HK-2 (cell line): ENCODE data around the gene TM9SF3.
"Not testable (repeated sequence)": the region's sequence is repeated elsewhere in the genome, so short reads cannot be mapped to it uniquely, and the experiment has no call there.

Experiments
- DNase-seq: peaks from one replicate; pipeline ENCODE4 v3.0.0-alpha.2; 2018; ENCODE audit not compliant: unreplicated experiment

TM9SF3 gene

DNA sequence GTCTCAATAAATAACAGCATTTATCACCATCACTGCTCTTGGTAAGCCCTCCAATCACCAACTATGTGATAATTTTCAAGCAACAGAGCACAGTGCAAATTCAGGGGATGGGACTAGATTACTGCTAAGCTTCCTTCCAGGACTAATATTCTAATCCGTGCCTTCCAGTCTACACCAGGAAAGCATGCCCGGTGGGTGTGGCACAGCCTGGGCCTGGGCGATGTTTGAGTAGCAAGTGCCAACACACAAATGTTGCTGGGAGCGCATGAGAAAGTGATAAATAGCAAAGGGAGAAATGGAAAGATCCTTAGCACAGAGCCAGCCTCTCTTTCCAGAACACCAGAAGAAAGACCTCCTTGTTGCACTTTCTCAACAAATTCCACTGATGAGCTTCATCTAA is 13.5 kb upstream of the TM9SF3 start:
- no peak for DNase-seq

DNA sequence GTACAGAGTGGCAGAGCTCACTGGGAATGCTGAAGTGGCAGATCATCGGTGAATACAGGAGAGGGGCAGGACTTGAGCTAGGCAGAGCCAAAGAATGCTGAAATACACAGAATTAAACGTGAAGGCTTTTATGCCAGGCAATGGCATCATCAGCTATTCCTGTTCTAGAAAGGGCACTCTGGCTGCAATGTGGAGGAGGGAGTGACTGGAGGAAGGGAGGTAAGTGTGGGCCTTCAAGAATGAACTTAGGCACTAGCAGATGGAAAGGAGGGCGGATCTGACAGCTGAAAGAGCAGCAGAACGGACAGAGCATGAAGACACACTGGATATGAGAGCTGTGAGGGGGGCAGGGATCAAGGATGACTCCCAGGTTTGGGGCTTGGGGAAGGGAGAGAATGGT is 12.0 kb upstream of the TM9SF3 start:
- DNase-seq = no peak

DNA sequence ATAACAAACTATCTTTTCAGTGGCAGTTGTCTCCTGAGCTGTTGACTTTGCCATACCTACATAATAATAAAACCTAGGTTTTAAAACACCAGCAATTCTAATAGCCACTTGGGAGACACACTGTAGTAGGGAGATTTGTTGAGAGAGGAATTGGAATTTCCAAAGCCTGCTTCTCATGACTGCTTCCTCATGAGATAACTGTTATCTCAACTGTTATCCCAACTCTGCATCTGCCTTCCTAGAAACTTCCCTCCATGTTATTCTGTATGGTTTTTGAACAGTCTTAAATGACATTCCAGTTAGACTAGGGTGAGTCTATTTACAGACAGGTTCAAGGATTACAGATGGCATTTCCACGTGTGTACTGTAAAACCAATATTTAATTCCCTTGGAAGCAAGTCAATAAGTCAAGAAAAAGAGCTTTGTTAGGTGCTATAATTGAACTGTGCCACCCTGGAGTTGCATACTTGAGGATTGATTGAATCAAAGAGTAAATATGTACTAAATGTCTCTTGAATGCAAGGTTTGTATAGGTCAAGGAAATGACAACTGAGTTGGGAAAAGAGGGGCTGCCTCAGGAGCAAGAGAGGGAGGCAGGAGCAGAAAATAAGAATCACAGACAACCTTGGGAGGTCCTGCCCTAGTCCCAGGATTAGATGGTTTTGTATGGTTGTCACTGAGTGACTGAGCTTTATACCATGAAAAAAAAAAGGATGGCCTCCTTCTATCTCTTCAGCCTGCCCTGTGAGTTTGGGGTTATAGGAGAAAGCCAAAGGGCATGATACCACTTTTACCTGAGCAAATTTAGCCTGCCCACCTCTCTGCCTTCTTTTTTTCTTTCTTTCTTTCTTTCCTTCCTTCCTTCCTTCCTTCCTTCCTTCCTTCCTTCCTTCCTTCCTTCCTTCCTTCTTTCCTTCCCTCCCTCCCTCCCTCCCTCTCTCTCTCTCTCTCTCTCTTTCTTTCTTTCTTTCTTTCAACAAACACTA is 9.9 kb upstream of the TM9SF3 start:
- no peak for DNase-seq

DNA sequence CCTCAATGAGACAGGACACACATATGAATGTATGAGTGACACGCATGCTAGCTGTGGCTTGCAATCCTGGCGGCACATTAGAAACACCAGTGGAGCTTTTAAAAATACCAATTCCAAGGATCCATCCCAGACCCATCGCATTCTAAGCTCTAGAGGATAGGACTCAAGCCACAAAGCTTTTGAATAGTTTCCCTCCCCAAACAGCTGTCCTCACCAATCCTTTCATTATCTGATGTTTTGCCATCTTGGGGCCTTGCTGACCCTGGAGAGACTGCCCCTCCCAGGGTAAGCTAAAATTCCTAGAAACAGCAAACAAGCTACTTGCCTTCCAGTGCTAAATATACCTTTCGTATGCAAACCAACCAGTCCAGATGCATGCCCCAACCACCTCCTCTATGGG is 8.9 kb upstream of the TM9SF3 start:
- no peak for DNase-seq

DNA sequence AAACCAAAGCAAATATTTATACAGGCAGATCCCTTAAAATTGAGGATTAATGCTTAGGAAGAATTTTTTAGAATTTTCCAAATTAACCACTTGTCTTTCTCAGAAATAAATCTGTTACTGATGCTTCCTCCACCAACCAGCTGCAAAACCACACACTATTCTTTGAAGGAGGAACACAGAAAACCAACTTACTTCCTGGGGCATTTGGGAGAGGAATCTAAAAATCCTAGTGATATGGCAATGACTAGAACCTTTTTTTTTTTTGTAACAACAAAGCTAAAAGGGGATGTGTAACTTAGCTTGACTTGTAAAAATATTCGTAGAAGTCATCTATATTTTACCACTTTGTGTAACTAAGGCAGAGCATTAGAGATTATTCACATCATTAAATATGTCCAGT is 5.1 kb upstream of the TM9SF3 start:
- no peak for DNase-seq

DNA sequence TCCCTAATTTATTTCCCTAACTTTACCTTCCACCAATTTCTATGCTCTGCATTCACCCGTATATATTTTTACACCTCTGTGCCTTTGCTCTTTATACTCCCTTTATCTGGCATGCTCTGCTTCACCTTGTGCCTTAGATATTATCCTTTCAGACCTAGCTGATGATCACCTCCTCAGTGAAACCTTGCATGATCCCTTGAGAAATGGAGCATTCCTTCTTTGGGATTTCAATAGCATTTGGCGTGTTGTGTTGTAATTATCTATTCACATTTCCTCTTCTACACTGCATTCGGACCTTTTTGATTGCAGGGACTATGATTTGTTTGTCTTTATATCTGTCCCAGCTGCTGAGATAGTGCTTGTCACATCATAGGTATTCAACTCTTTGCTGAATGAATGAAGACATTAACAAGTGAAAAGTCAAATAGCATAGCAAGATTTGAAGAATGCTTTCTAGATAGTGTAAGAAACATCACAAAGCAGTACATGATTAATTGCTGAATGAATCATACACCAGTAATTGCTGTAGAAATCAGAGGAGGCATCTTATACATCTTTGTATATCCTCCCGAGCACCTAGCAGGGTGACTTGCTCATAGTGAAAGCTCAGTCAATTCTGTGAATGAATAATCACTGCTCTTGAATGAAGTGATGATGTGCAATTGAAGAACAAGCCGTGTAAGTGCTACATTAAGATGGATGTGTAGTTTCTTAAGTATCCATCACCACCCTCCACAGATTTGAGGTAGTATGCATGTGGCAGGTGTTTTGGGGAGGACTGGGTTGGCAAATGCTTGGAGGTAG is 2.0 kb upstream of the TM9SF3 start:
- DNase-seq = no peak

DNA sequence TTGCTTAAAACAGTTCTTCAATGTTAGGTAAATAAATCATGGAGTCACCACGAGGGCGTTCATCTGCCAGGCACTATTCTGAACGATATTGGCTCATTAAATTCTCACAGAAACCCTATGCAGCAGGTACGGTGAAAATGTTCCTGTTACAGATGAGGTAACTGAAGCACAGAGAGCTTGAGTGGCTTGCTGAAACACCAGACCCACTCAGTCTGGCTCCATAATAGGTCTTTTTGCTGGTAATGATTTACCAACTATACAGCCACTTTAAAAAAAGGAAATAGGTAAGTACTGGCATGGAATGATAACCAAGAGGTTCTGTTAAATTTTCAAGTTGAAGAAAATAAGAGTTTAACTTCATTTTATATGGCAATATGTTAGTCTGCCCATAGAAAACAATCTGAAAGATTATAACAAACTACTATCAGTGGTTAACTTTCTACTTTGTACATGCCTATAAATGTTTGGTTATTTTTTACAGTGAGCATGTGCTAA is 1.3 kb upstream of the TM9SF3 start:
- peak; percentile 20 for DNase-seq

DNA sequence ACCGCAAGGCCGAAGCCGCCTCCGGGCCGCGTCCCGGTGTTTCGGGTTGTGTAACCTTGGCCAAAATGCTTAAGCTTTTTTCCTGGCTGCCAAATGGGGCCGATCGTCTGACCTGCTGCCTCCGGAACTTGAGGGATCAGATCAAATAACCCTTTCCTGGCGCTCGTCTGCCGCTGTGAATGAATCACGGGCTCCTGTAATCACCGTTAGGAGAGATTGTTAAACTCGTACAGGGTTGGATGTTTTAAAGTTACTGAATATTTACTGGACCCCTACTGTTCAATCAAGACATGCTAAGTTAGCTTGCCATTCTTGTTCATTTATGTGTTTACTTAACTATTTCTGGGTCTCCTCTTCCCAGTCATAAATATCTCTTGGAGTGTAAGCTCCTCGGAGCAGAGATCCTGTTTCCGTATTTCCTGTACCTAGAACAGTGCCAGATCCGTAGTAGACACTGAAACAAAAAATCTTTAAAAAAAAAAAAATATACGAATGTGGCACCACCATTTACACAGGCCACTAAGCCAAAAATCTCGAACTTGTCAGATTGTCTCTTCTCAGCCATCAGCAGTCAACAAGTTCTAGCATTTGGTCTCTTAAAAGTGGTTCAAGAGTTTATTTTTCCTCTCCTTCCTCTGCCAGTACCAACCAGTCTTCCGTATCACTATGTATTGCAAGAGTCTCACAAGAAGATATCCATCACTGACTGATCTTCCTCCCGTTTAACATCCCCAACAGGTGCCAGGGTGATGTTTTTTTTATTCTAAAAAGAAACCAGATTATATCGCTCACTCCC is 650 bp upstream of the TM9SF3 start:
- peak; percentile 78 for DNase-seq

DNA sequence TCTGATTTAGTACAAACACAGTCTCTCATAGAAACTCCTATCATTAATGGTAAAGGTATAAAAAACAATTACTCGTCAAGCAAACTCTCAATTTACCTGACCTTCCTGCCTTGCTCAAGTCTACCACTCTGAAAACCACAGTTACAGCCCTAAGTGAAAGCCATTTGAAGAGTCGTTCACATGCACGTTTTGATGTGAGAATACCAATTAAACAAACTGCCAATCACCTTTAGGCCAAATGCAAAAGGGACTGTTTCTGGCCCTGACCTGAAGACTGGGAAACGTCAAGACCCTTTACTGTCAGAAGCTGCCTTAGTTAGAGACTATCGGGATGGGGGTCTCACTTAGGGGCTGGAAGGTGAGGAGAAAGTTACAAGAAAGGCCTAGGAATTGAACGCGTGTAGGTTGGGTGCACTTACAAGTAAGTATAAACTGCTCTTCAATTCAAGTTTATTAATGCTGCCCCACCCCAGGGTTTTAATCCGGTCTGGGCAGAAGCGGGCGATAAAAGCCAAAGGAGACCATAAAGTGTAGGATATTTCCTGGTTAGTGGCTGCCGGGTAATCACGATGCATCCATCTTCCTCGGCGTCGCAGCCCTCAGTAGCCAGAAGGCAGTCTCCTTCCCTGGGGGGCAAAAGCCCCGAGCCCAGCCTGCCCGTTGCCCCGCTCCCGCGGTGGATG is 935 bp downstream of the TM9SF3 start:
- no peak for DNase-seq

DNA sequence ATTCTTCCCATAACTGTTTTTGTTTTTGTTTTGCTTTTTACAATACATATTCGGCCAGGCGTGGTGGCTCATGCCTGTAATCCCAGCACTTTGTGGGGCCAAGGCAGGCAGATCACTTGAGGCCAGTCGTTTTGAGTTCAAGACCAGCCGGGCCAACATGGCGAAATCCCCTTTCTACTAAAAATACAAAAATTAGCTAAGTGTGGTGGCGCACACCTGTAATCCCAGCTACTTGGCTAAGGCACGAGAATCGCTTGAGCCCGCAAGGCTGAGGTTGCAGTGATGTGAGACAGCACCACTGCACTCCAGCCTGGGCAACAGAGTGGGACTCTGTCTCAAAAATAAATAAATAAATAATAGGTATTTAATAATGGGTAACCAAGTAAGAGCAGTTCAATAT is 2.3 kb downstream of the TM9SF3 start:
- no peak for DNase-seq

DNA sequence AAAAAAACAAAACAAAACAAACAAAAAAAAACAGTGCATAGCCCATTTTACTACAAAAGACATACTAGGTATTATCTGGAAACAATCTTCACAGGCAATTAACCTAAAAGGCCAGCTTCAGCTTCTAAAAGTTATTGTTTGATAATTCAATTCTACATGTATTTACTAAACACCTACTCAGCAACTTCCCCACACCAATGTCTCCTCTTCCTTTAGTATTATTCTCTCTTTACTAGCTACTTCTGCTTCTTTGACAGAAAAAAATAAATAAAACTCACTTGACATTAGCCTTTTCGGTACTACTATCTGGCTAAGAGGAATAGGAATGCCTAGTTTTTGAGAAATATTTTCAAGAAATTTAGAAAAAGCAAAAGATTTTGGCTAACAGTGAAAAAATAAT is 2.8 kb downstream of the TM9SF3 start:
- DNase-seq = no peak

DNA sequence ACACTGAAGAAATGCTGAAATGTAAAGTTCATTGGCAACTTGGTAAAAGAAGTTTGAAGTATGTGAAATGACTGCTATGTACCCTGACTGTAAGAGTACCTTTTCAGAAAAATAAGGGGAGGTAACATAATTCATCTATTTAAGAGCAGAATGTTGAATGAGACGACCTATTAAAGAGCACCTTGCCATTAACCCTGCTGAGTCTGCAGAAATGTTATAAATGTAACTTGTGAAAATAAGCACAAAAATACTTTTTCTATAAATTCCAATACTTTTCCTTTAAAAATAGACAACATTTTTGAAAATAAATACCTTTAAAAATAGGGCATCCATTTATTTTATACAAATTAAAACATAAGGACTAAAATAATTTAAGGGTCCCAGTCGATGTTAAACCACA is 7.7 kb downstream of the TM9SF3 start:
- no peak for DNase-seq

DNA sequence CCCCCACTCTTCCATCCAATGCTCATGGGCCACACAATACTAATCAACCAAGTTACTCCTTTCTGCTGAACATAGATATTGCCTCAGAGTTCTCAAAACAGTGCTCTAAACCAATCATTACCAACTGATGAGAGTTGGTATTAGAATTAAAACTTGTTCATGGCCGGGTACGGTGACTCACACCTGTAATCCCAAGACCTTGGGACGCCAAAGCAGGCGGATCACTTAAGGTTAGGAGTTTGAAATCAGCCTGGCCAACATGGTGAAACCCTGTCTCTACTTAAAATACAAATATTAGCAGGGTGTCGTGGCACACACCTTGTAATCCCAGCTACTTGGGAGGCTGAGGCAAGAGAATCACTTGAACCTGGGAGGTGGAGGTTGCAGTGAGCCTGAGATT is 8.2 kb downstream of the TM9SF3 start:
- DNase-seq = no peak

DNA sequence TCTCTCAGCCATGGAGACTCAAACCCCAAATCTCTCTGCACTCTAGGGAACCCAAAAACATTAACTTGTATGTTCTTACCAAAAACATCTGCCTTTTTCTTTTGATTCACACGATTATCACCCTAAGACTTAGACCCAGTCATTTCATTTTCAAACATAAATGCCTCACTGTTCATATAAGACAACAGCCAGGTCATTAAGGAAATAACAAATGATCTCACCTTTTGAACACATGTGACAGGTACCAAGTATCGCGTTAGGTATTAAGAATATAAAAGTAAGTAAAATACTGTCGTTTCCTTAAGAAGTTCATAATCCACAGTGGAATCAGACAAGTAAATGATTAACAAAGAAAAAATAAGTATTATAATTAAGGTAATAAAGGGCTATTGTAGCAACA is 8.8 kb downstream of the TM9SF3 start:
- no peak for DNase-seq

DNA sequence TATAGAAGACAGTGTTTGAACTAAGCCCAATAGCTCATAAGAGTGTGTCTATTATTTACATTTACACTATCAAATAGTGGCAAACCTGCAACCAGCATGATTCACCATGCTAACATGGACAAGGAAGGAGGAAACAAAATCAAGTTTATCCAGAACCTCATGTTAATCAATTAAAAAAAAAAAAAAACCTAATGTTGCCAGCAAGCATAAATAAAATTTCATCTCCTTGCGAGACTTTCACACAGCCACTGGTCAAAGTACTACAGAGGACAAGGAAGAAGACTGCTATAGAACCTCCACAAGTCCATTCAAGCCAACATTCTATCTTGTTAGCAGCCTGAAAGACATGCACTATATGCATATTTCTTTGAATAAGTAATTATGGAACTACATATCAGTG is 9.7 kb downstream of the TM9SF3 start:
- DNase-seq = no peak

DNA sequence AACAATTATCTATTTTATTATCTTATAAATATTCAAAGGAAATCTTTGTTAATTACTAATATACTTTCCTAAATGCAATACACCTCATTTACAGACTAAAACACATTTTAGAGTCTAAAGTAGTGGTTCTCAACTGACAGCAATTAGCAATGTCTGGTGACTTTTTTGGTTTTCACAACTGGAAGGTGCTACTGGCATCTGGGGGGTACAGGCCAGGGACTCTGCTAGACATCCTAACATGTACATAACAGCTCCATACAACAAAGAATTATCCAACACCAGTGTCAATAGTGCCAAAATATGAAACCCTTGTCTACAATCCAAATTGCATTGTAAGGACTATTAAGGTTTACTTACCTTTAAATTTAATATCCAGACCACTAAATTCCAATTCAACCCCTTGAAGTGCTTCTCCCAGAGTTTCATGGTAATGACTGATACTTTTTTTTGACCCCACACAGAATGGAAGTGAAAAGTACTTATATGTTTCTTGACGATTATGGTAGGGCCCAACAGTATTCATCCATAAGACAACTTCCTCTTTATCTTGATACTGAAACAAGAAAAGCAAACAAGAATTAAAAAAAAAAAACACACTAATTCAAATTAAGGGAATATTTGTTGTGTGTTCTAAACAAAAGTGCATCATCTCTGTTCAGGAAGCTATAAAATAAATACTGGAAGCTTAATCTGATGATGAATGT is 10.4 kb downstream of the TM9SF3 start:
- DNase-seq = no peak

DNA sequence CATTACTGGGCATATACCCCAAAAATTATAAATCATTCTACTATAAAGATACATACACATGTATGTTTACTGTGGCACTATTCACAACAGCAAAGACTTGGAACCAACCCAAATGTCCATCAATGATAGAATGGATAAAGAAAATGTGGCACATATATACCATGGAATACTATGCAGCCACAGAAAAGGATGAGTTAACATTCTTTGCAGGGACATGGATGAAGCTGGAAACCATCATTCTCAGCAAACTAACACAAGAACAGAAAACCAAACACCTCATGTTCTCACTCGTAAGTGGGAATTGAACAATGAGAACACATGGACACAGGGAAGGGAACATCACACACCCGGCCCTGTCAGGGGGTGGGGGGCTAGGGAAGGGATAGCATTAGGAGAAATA is 12.2 kb downstream of the TM9SF3 start:
- DNase-seq = not testable (repeated sequence)

DNA sequence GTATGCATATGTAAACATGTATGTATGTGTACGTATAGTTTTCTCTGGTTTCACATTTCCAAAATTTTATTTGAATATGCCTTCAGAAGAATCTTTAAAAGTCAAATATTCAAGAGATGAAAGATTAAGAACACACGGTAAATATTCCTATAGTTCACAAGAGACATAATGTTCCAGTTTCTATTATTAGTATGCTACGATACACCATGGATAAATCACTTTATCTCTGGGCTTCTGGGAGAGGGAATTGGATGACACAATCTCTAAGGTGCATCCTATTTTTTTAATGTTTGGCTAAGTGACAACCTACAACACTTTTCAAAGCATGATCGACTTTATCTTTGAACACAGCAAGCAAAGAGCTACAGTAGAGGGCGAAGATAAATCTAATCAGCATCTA is 13.8 kb downstream of the TM9SF3 start:
- DNase-seq = no peak

DNA sequence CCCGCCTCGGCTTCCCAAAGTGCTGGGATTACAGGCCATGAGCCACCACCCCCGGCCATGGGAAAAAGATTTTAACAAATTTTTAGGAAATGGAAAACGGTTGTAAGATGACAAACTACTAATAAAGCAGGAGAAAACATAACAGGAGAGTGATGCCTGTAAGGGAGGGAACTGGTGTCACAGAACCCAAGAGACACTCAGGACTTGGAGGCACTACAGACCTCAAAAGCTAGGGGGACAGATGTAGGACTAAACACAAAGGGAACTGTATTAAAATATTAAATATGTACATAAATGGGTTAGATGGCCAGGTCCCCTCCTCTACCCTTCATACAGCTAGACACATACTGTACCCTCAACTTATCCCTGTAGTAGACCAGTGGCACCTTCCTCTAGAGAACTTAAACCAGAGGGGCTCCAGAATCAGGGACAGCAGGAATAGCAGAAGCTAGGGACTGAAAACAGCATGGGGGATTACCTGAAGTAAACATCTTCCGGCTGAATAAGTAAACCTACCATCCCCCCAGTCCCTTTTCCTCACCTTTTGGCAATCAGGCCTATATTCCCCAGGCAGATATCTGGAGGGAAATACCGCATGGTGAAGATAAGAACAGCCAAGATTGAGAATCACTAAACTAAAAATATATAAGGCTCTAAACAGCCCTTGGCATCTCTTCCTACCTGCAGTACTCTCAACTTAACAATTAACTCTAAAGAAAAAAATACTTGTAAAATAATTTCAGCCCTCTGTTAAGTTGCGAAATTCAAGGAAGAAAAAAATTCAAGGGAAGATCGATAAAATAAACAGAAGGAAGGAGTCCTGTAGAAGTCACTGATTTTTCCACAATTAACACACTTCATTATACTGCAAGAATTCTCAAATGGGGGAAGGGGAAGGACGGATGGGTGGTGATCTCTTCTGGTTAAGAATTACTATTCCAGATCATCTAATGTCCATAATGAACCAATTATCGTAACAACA is 15.5 kb downstream of the TM9SF3 start:
- no peak for DNase-seq

DNA sequence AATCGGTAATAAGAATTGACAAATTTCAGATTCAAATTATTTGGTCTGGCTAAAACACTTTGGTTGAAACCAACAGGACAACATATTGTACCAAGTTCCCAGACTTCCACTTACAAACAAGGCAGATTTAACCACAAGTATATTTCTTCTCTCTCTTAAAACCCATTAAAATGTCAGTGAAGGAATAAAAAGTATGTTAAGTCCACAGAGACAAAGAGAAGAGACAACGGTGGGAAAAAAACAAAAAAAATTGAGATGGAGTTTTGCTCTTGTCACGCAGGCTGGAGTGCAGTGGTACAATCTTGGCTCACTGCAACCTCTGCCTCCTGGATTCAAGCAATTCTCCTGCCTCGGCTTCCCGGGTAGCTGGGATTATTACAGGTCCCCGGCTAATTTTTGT is 16.3 kb downstream of the TM9SF3 start:
- no peak for DNase-seq
